Cardiac fibroblast (primary cell): ENCODE results near the gene FOXA1.

ENCODE experiments used
- DNase-seq, 2 donors: peaks; one replicate each; pipeline versions ENCODE4 v3.0.0 to v3.0.0-alpha.2; 2010; ENCODE audit warnings: low read depth in 2 of 2
- H3K4me3 ChIP-seq, 2 donors: replicated peaks in 1 of 2; 1 replicate in 1 of 2; 2 replicates in 1 of 2; pipeline ENCODE4 v1.5.1; 2011; ENCODE audit warnings: low read depth in 2 of 2, low read length in 2 of 2, mild to moderate bottlenecking in 2 of 2, moderate library complexity in 1 of 2
- CTCF ChIP-seq: IDR thresholded peaks from one replicate; pipeline ENCODE4 v1.5.1; 2011; ENCODE audit warnings: low read depth, mild to moderate bottlenecking, low read length, inconsistent platforms

The FOXA1 gene

DNA sequence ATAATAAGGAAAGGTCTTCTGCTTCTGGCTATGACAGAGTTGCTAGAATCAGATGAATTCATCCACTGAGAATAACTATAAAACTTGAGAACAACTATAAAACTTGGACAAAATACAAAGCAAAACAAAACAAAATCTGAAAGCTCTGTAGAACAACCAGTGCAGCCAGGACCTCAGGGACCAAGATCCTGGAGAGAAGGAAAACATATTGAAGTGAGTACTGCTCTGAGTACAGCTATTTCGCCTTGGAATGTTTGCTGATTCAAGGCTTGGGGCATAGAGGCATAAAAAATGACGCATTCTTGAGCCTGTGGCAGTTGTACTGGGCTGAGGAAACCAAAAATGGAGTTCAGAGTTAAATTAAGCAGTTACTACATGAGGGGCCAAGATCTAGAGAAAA lies 21.7 kb downstream of the FOXA1 start:
- H3K4me3 ChIP-seq = no peak overlapping the region
- no peak for DNase-seq
- no peak for TF ChIP-seq CTCF

DNA sequence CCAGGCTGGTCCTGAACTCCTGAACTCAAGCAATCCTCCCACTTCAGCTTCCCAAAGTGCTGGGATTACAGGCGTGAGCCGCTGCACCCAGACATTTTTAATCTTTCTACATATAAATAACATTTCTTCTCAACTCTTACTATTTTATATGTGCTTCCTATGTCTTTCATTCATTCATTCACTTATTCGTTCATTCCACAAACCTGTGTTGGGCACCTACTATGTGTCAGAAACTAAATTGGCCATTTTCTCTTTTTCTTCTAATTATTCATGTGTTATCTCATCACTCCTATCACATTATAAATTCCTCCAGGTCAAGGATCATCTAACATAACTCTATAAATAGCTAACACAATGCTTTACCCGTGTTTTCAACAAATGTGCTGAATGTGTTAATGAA lies 23.7 kb downstream of the FOXA1 start:
- DNase-seq = no peak
- no peak for TF ChIP-seq CTCF
- no peak overlapping the region for H3K4me3 ChIP-seq

DNA sequence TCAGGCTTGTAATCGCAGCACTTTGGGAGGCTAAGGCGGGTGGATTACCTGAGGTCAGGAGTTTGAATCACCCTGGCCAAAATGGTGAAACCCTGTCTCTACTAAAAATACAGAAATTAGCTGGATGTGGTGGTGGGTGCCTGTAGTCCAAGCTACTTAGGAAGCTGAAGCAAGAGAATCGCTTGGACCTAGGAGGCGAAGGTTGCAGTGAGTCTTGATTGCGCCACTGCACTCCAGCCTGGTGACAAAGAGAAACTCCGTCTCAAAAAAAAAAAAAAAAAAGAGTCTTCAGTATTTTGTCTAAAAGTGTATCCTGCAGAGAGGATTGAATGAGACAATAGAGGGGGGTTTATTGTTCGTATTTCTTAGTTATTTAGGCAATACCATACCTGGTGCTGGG lies 25.3 kb downstream of the FOXA1 start:
- DNase-seq = no peak
- no peak for TF ChIP-seq CTCF
- H3K4me3 ChIP-seq = no peak overlapping the region

- no peak for TF ChIP-seq CTCF
- DNase-seq = peak in 1 of 2 donors; percentile 33
- no peak overlapping the region for H3K4me3 ChIP-seq
Observed at GRCh38 chr14:37566811-37567371, 28.2 kb downstream of the FOXA1 start.

GRCh38 chr14:37565550-37565949 lies 29.5 kb downstream of the FOXA1 start:
- peak; percentile 12 for TF ChIP-seq CTCF
- no peak for DNase-seq
- H3K4me3 ChIP-seq = no peak overlapping the region

- H3K4me3 ChIP-seq = no peak overlapping the region
- TF ChIP-seq CTCF = no peak
- no peak for DNase-seq
Observed at GRCh38 chr14:37563189-37563588, 31.9 kb downstream of the FOXA1 start.

DNA sequence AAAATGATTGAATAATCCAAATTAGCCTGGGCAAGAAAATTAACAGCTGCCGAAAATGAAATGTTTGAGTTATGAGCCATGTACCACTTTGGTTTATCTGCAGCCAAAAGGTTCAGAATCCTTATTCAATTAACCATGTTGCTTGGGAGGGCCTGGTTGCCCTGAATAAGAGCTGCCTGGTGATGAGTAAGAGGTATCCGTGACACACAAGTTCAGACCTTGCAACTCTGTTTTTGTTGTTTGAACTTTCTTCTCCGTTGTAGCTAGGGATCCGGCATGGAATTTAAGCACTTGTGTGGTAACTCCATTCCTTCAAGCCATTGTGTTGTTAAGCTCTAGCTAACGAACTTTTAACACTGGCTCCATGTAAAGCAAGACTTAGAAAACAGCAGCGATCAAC lies 35.7 kb downstream of the FOXA1 start:
- no peak for TF ChIP-seq CTCF
- peak in 1 of 2 donors; percentile 25 for DNase-seq
- H3K4me3 ChIP-seq = no peak overlapping the region
